ENCODE results near the gene OR6B1.

OR6B1 gene

GRCh38 chr7:144009361-144009760, 9.2 kb downstream of the OR6B1 start:
- no peak for TF ChIP-seq CREB1 (IDR thresholded peaks at IDR 0.05; ENCODE audit: low read depth)
- no peak for TF ChIP-seq MAX (IDR thresholded peaks at IDR 0.05)
- no peak for TF ChIP-seq TCF12 (IDR thresholded peaks at IDR 0.05; ENCODE audit: low read depth)
- TF ChIP-seq NFIC (IDR thresholded peaks at IDR 0.05): no peak
- TF ChIP-seq ZBTB7A (IDR thresholded peaks at IDR 0.05; ENCODE audit: low read depth): no peak
- no peak for TF ChIP-seq RAD21 (IDR thresholded peaks at IDR 0.05; ENCODE audit: low read depth)
- no peak for TF ChIP-seq FOXM1 (IDR thresholded peaks at IDR 0.05; ENCODE audit: borderline replicate concordance, low read depth)
- no peak for TF ChIP-seq EGR1 (IDR thresholded peaks at IDR 0.05)

DNA sequence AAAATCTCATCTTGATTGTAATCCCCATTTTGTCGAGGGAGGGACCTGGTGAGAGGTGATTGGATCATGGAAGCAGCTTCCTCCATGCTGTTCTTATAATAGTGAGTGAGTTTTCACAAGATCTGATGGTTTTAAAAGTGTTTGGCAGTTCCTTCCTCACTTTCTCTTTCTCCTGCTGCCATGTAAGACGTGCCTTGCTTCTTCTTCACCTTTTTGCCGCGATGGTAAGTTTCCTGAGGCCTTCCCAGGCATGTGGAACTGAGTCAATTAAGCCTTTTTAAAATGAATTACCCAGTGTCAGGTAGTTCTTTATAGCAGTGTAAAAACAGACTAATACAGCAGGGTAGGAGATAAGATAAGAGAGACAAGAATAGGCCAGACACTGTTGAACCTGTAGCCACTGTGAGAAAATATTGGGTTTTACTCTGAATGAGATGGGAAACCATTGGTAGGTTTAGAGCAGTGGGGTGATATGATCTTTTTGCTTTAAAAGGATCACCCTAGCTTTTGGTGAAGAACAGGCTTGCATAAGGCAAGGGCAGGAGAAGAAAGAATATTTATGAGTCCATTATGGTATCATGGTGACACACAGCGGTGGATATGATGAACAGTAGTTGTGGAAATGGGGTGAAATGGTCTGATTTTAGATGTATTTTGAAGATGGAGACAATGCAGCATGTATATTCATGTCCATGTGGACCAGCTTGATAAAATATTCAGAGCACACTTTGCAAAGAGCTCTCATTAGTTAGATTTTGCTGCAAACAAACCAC, 11.5 kb downstream of the OR6B1 start:
- TF ChIP-seq ZBTB7A (IDR thresholded peaks at IDR 0.05; ENCODE audit: low read depth): no peak
- no peak for TF ChIP-seq TAF1 (IDR thresholded peaks at IDR 0.05; ENCODE audit: low read depth)
- no peak for TF ChIP-seq USF1 (IDR thresholded peaks at IDR 0.05)
- no peak for TF ChIP-seq YY1 (IDR thresholded peaks at IDR 0.05; ENCODE audit: low read depth)
- no peak for TF ChIP-seq TCF12 (IDR thresholded peaks at IDR 0.05; ENCODE audit: low read depth)
- no peak for TF ChIP-seq CREB1 (IDR thresholded peaks at IDR 0.05; ENCODE audit: low read depth)
- no peak for TF ChIP-seq MAX (IDR thresholded peaks at IDR 0.05)
- no peak for TF ChIP-seq EGR1 (IDR thresholded peaks at IDR 0.05)
- TF ChIP-seq RAD21 (IDR thresholded peaks at IDR 0.05; ENCODE audit: low read depth): no peak
- no peak for TF ChIP-seq NFIC (IDR thresholded peaks at IDR 0.05)
- TF ChIP-seq REST (IDR thresholded peaks at IDR 0.05; ENCODE audit: low read depth): no peak
- no peak for TF ChIP-seq TEAD4 (IDR thresholded peaks at IDR 0.05)
- no peak for TF ChIP-seq FOXM1 (IDR thresholded peaks at IDR 0.05; ENCODE audit: borderline replicate concordance, low read depth)
- no peak for TF ChIP-seq CEBPB (IDR thresholded peaks at IDR 0.05)
- no peak for TF ChIP-seq EP300 (IDR thresholded peaks at IDR 0.05; ENCODE audit: borderline replicate concordance)

GRCh38 chr7:144018065-144018464, 17.9 kb downstream of the OR6B1 start:
- no peak for TF ChIP-seq EGR1 (IDR thresholded peaks at IDR 0.05)

GRCh38 chr7:144019457-144019856, 19.3 kb downstream of the OR6B1 start:
- TF ChIP-seq TEAD4 (IDR thresholded peaks at IDR 0.05): no peak
- TF ChIP-seq REST (IDR thresholded peaks at IDR 0.05; ENCODE audit: low read depth): no peak
- TF ChIP-seq MAX (IDR thresholded peaks at IDR 0.05): no peak
- no peak for TF ChIP-seq RAD21 (IDR thresholded peaks at IDR 0.05; ENCODE audit: low read depth)
- no peak for TF ChIP-seq NFIC (IDR thresholded peaks at IDR 0.05)
- TF ChIP-seq YY1 (IDR thresholded peaks at IDR 0.05; ENCODE audit: low read depth): no peak
- TF ChIP-seq FOXM1 (IDR thresholded peaks at IDR 0.05; ENCODE audit: borderline replicate concordance, low read depth): no peak
- no peak for TF ChIP-seq EGR1 (IDR thresholded peaks at IDR 0.05)
- no peak for TF ChIP-seq USF1 (IDR thresholded peaks at IDR 0.05)
- no peak for TF ChIP-seq ZBTB7A (IDR thresholded peaks at IDR 0.05; ENCODE audit: low read depth)
- no peak for TF ChIP-seq CREB1 (IDR thresholded peaks at IDR 0.05; ENCODE audit: low read depth)
- no peak for TF ChIP-seq CEBPB (IDR thresholded peaks at IDR 0.05)
- no peak for TF ChIP-seq TCF12 (IDR thresholded peaks at IDR 0.05; ENCODE audit: low read depth)
- TF ChIP-seq EP300 (IDR thresholded peaks at IDR 0.05; ENCODE audit: borderline replicate concordance): no peak
- no peak for TF ChIP-seq TAF1 (IDR thresholded peaks at IDR 0.05; ENCODE audit: low read depth)

DNA sequence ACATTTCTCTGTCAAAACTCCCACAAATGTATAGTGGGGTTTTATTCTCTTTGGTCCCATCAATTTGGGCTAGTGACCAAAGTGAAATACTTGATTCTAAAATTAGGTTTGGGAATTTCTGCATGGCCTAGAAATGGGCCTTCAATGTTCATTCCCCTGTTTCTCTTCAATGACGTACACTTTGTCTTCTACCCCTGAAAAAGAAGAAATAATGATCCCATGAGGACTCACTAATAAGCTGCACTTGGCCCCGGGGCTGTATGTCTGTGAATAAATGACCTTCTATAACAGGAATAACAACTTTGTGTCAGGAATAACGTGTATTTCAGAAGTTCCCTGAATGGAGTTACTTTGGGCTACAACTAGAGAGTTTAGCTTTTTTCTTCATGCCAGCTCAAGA, 20.2 kb downstream of the OR6B1 start:
- TF ChIP-seq TAF1 (IDR thresholded peaks at IDR 0.05; ENCODE audit: low read depth) (no peak), RAD21 (IDR thresholded peaks at IDR 0.05; ENCODE audit: low read depth) (no peak), FOXM1 (IDR thresholded peaks at IDR 0.05; ENCODE audit: borderline replicate concordance, low read depth) (no peak), NFIC (IDR thresholded peaks at IDR 0.05) (no peak), EGR1 (IDR thresholded peaks at IDR 0.05) (no peak), ZBTB7A (IDR thresholded peaks at IDR 0.05; ENCODE audit: low read depth) (no peak), YY1 (IDR thresholded peaks at IDR 0.05; ENCODE audit: low read depth) (no peak), TEAD4 (IDR thresholded peaks at IDR 0.05) (no peak), CEBPB (IDR thresholded peaks at IDR 0.05) (no peak), TCF12 (IDR thresholded peaks at IDR 0.05; ENCODE audit: low read depth) (no peak), CREB1 (IDR thresholded peaks at IDR 0.05; ENCODE audit: low read depth) (no peak), EP300 (IDR thresholded peaks at IDR 0.05; ENCODE audit: borderline replicate concordance) (no peak), MAX (IDR thresholded peaks at IDR 0.05) (no peak), USF1 (IDR thresholded peaks at IDR 0.05) (no peak), REST (IDR thresholded peaks at IDR 0.05; ENCODE audit: low read depth) (no peak)

Measured in Ishikawa (cell line).